ENCODE measurements around the gene DISP2.

DISP2 gene

DNA sequence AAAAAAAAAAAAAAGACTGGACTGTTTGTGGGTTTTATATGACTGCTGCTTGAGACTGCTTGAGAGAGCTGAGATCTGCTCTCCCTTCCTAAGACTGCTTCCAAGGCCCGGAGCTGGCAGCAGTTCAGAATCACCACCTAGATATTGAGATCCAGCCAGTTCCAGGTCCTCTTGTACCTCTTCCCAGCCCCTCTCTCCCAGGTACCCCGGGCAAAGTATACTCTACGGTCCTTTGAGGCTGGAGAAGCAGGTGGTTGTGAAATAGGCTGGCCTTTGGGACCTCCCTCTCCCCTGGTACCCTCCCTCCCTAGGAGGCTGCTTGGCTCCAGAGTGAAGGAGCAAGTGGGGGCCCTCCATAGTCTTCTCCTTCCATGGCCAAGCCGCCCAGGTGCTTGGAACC is 70.2 kb downstream of the DISP2 start:
- no peaks in the 10 kb centered on the region for H3K9me3 ChIP-seq
- no peaks in the 10 kb centered on the region; the same call in 1 of the 2 replicates for H3K36me3 ChIP-seq
- no peak overlapping the region for H3K4me3 ChIP-seq
- peak overlapping the region; percentile 24; the same call in 1 of the 2 replicates for H3K27ac ChIP-seq
- no peaks in the 10 kb centered on the region for H3K27me3 ChIP-seq
- H4K20me1 ChIP-seq: no peaks in the 10 kb centered on the region
- peaks cover 48% of the 10 kb centered on the region for H3K4me1 ChIP-seq
- no peak for TF ChIP-seq Cebpa-rat (IDR thresholded peaks at IDR 0.05)
- H3K9ac ChIP-seq: 0 out of 2 replicates have a peak overlapping the region, but pooled peaks have one; percentile 17
- H3K4me2 ChIP-seq: peak overlapping the region; percentile 81

Data from BLaER1 (cell line).